ENCODE data around the gene C16orf90. TPM values are rescaled to one million over a fixed set of nuclear protein-coding genes. Genes with fewer than 3 reads are reported as not detected.

The C16orf90 gene
- total RNA-seq, 4 donors from 2014 or later, result not detected

DNA sequence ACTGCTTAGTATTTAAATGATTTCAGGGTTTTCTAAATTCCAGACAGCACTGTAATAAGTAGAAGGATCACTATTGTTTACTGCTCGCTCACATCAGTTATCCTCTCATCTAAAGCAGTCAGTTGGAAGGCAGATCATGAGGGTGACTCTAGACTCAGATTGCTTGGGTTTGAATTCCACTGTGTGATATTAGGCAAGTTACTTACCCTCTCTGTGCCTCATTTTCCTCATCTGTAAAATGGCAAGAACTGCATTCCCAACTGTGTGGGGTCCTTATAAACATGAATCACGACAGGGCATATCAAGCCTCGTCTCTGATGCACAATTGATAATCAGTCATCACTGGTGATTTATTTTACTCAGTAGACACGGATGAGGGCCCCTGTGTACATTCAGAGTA is 20.6 kb upstream of the C16orf90 start:
- TF ChIP-seq POLR2A (IDR thresholded peaks at IDR 0.05) (no peak), POLR2AphosphoS5 (IDR thresholded peaks at IDR 0.05) (no peak), EP300 (IDR thresholded peaks at IDR 0.05) (no peak)
- TF ChIP-seq, protein P1, sequence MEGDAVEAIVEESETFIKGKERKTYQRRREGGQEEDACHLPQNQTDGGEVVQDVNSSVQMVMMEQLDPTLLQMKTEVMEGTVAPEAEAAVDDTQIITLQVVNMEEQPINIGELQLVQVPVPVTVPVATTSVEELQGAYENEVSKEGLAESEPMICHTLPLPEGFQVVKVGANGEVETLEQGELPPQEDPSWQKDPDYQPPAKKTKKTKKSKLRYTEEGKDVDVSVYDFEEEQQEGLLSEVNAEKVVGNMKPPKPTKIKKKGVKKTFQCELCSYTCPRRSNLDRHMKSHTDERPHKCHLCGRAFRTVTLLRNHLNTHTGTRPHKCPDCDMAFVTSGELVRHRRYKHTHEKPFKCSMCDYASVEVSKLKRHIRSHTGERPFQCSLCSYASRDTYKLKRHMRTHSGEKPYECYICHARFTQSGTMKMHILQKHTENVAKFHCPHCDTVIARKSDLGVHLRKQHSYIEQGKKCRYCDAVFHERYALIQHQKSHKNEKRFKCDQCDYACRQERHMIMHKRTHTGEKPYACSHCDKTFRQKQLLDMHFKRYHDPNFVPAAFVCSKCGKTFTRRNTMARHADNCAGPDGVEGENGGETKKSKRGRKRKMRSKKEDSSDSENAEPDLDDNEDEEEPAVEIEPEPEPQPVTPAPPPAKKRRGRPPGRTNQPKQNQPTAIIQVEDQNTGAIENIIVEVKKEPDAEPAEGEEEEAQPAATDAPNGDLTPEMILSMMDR (IDR thresholded peaks at IDR 0.05), result no peak
- no peaks in the 10 kb centered on the region for H3K9me3 ChIP-seq
- peaks cover 0 to 6% (median 0%) of the 10 kb centered on the region in 3 donors for H3K4me1 ChIP-seq
- peaks cover 0 to 97% of the 10 kb centered on the region in 2 donors for H3K36me3 ChIP-seq
- WGBS, 2 donors (ENCODE audit: low coverage in 1 of 2), result 87 to 88% methylated on average over 4 of the region's 4 CpGs
- H3K27me3 ChIP-seq, result no peaks in the 10 kb centered on the region
- no peak overlapping the region for H3K4me3 ChIP-seq
- no peak overlapping the region for H3K27ac ChIP-seq
- ATAC-seq, result no peak

DNA sequence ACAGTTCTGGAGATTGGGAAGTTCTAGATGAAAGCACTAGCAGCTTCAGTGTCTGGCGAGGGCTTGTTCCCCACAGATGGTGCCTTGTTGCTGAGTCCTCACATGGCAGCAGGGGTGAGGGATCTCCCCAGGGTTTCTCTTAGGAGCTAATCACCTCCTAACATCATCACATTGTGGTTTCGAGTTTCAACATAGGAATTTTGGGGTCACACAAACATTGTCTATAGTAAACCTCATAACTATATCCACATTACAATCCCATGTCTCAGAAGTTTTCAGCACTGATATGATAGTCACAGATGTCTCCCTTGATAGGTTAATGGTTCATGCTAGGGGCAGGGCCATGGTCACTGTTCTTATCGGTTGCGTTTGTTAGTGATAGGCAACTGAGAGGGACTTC is 19.3 kb upstream of the C16orf90 start:
- H3K27me3 ChIP-seq, result no peaks in the 10 kb centered on the region
- peaks cover 0 to 97% of the 10 kb centered on the region in 2 donors for H3K36me3 ChIP-seq
- WGBS, 2 donors (ENCODE audit: low coverage in 1 of 2), result 87 to 96% methylated on average over 3 to 4 of the region's 4 CpGs
- H3K4me1 ChIP-seq, result no peaks in the 10 kb centered on the region
- no peak overlapping the region for H3K27ac ChIP-seq
- H3K4me3 ChIP-seq, result no peak overlapping the region
- no peak for ATAC-seq
- H3K9me3 ChIP-seq, result no peaks in the 10 kb centered on the region
- TF ChIP-seq, protein P1 (IDR thresholded peaks at IDR 0.05), result no peak
- TF ChIP-seq POLR2A (IDR thresholded peaks at IDR 0.05) (no peak), EP300 (IDR thresholded peaks at IDR 0.05) (no peak)

DNA sequence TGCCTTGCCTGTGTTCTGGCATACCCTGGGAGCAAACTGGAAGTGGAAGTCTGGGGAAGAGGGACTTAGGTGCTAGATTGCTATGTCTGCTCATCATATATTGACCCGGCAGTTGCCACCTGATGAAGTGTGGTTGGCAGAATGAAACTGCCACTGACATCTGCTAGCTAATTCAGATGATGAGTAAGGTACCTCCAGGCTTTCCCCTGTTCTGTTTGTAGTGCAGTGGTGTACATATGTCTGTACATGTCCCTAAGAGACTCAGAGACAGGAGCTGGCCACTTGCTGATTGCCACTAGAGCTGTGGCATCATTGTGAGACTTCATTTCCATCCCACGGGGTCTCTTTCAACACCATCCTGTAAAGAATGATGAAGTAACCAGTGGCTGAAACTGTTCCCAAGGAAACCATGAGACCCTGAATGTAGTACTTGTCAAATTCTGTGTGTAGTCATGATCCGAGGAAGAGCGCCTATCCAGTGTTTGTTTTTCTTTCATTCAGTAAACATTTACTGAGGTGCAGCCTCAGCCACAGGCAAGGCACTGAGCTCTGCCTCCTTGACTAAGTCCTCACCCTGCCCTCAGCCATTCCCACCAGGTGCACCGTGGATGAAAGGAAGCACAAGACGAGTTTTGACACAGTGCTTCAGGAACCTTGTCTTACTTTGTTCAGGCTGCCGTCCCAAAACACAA is 18.7 kb upstream of the C16orf90 start:
- Histone ChIP-seq H3K27me3 (no peaks in the 10 kb centered on the region), H3K36me3 (peaks cover 0 to 97% of the 10 kb centered on the region in 2 donors), H3K4me1 (no peaks in the 10 kb centered on the region), H3K4me3 (no peak overlapping the region), H3K9me3 (no peaks in the 10 kb centered on the region), H3K27ac (no peak overlapping the region)
- 53 to 91% methylated on average over 3 to 6 of the region's 7 CpGs for WGBS, 2 donors (ENCODE audit: low coverage in 1 of 2)
- no peak for TF ChIP-seq POLR2A (IDR thresholded peaks at IDR 0.05)
- ATAC-seq, result no peak

DNA sequence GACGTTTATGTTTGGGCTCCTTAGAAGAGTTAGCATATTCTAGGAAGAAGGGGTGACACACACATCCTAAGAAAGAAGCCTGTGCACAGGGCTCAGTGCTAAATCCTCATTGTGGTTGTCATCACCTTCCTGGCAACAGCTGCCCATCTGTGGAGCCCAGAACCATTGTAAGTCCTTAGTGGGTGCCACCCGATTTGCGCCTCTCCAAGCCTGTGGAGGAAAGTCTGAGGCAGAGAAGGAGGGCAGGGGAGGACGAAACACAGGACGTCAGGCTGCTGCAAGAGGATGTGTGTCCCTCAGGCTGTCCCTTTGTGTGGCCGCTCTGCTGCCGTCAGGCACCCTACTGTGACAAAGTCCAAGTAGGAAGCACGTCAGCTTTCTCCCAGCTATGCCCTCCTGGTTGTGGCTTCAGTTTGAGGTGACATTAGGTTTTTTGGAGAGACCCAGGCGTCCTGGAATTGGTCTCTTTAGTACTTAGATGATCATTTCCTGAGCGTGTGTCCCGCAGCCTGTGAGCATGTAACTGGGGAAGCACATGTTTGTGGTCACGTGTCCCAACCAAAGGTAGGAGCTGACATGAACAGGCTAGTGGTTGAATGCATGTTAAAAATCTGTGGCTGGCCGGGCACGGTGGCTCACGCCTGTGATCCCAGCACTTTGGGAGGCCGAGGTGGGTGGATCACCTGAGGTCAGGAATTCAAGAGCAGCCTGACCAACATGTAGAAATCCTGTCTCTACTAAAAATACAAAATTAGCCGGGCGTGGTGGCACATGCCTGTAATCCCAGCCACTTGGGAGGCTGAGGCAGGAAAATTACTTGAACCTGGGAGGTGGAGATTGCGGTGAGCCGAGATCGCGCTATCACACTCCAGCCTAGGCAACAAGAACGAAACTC is 16.2 kb upstream of the C16orf90 start:
- ATAC-seq, result no peak
- Histone ChIP-seq H3K27ac (no peak overlapping the region), H3K9me3 (no peaks in the 10 kb centered on the region), H3K4me3 (no peak overlapping the region), H3K36me3 (peaks cover 0 to 100% of the 10 kb centered on the region in 2 donors), H3K27me3 (no peaks in the 10 kb centered on the region), H3K4me1 (no peaks in the 10 kb centered on the region)
- WGBS, 2 donors (ENCODE audit: low coverage in 1 of 2), result 80 to 83% methylated on average over 3 to 12 of the region's 23 CpGs
- TF ChIP-seq POLR2A (IDR thresholded peaks at IDR 0.05) (no peak), EP300 (IDR thresholded peaks at IDR 0.05) (no peak), POLR2AphosphoS5 (IDR thresholded peaks at IDR 0.05) (no peak)

DNA sequence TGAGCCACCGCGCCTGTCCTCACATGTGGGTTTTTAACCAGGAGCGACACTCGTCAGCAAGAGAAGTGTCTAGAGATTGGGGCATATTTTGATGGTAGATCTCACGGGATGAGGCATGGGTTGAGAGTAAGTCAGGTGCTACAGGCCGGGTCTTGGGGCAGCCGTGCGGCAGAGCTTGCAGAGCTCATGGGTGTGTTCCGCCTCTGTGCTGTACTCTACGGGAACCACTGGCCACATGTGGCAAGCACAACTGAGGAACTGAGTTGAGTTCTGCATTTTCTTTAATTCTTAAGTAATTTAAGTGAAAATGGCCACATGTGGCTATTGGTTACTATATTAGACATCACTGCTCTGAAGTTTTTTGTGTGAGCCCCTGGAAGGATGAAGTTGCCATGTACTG is 15.1 kb upstream of the C16orf90 start:
- no peak for ATAC-seq

More for the DNA sequence above, 15.1 kb upstream of the C16orf90 start:
- no peaks in the 10 kb centered on the region for H3K4me1 ChIP-seq
- no peaks in the 10 kb centered on the region for H3K27me3 ChIP-seq
- H3K9me3 ChIP-seq, result no peaks in the 10 kb centered on the region
- H3K27ac ChIP-seq, result no peak overlapping the region
- 87 to 95% methylated on average over 3 to 10 of the region's 10 CpGs for WGBS, 2 donors (ENCODE audit: low coverage in 1 of 2)
- no peak for TF ChIP-seq POLR2A (IDR thresholded peaks at IDR 0.05)
- TF ChIP-seq, protein P1 (IDR thresholded peaks at IDR 0.05), result no peak
- TF ChIP-seq EP300 (IDR thresholded peaks at IDR 0.05), result no peak
- TF ChIP-seq POLR2AphosphoS5 (IDR thresholded peaks at IDR 0.05), result no peak
- H3K36me3 ChIP-seq, result peaks cover 0 to 100% of the 10 kb centered on the region in 2 donors
- H3K4me3 ChIP-seq, result no peak overlapping the region
